Amniotic epithelial cell (primary cell): Measurements from ENCODE around the gene SUPT20H.

Experiments
- DNase-seq: peaks from one replicate; pipeline ENCODE4 v3.0.0-alpha.2; 2010; ENCODE audit warnings: low read depth

The SUPT20H gene

DNA sequence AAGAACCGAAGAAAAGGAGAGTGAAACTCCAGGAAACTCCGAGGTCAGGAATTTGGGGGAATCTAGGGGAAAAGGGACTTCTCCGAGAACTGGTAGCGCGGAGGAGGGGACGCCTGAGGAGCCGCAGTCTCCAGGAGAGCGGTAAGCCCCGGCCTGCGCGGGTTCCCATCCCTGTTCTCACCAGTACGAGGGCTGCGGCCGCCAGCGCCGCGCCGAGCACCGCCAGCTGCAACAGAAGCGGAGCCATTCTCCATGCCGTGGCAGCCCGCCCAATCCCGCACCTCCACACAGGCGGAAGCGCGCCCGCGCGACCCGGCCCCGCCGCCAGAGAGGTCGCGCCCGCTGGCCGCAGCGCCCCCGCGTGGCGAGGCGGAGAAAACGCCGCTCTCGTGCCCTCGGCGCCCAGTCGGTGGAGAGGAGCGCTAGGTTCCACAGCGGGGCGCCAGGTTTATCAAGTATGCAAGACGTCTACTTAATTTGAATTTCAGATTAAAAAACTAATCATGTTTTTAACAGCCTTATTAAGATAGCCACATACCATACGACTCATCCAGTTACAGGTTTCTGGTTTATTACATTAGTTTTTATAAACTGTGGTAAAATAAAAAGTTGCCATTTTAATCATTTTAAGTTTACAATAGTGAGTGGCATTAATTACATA is 60.3 kb downstream of the SUPT20H start, which contains the start of gene ALG5:
ALG5 (minus strand) TSS at position 287 of the 661 bp plus-strand sequence; CDS start at position 247, 40 bp downstream.
- peak; percentile 78 for DNase-seq

DNA sequence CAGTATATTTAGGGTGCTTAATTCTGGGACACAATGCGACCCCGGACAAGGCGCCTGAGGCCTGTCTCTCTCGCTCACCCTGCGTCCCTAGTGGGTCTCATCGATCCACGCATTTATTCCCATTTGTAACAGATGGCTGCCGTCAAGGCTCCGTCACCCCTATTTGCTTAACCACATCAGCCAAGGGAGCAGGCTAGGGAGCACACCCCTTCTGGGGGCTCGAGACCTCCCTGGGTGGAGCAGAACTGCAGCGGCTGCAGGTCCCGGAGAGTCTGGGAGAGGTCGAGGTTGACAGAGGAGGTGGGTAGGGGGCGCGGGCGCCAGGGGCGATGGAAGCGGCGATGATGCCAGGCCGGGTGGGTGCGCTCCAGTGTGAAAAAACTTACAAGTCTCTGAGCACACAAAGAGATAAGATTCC is 60.9 kb downstream of the SUPT20H start:
- no peak for DNase-seq

DNA sequence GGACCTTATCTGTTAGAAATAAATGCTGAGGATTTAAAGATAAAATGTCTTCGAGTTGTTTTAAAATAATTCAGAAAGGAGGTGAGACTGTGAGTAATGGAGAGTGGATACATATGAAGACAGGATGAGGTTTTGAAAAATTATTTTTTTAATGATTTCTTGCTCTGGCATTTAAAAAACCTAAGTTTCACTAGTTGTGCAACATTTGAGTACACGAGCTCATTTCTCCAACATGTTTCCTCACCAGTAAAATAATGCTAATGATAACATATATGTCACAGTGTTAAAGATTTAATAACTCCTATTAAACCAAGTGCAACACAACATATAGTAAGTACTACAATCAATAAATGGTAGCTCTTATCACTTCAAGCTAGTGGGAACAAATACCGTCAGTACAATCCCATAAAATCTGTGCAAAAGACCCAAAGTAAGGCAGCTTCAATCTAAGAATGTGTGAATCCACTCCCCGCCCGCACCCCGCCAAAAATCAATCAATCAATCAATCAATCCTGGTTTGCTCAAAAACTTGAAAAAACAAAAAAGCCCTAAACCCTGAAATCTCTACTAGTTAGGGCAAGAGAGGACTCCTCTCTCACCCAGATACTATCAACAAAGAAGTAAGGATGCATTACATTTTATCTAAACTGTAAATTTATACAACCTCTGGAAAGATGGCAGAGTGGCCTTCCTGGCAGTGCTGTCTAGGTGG is 61.6 kb downstream of the SUPT20H start:
- peak; percentile 54 for DNase-seq

DNA sequence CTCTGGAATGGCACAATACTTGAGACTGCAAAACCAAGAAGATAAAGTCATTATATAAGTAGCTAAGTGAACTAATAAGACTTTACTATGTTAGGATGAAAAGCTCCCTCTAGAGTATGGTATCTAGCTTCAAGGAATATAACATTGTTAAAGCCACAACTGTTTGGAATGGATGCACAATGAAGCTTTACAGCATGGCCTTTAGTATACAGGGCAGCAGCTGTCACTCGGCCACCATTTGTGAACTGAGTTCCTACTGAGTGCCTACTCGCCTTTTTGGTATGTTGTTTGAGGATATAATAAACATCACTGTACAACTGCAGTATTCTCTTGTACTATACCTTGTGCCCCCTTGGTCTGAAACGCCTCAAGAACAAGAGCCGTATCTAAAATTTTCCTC is 67.1 kb downstream of the SUPT20H start:
- no peak for DNase-seq

DNA sequence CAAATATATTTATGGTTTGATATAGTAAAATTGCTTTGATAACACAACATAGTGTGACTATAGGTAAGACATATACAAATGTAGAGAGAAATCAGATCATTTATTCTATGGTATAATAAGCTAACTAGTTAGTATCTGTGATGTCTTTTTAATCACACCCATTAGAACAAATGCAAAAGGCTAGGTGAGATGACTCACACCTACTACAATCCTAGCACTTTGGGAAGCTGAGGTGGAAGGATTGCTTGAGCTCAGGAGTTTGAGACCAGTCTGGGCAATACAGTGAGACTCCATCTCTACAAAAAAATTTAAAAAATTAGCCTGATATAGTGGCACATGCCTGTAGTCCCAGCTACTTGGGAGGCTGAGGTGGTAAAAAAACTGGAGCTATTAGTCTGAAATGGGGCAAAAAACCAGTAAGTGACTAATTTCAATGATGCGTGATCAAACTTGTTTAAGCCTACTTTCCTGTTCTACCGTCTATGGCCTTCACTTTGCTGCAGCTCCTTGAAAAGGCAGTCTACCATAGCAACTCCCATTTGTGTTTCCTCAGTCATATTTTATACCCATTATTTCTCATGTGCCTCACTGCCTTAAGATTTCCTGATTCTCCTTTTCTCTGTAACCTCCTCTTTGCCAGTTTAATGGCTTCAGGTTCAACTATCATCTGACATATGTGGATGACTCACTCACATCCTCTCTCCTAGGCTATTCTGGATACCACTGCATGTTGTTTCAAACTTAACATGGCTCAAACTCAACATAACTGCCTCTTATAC is 72.8 kb downstream of the SUPT20H start:
- DNase-seq, result no peak

DNA sequence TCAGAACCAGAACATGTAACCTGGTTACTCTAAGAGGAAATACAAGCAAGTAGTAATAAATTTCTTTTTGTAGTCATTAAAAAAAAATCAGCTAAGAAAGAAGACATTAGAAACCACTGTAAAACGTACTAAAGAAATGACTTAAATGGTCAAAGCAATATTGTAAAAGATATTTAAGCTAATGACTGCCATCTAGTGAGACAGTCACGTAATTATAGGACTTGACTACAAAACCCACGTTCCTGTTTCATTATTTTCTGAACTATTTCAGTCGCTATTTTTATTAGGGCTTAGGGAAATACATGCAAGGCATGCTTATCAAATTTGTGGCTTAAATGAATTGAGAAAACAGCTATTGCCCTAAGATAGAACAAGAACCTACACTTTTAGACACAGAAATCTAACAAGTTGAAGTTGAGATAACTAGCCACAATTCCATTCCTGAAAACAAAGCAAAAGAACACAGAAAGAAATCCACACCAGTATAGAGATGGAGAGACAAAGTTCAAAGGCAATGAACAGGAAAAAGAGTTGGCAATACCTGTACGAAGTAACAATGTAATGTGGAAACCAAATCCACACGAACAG is 78.2 kb downstream of the SUPT20H start:
- DNase-seq, result peak; percentile 76

DNA sequence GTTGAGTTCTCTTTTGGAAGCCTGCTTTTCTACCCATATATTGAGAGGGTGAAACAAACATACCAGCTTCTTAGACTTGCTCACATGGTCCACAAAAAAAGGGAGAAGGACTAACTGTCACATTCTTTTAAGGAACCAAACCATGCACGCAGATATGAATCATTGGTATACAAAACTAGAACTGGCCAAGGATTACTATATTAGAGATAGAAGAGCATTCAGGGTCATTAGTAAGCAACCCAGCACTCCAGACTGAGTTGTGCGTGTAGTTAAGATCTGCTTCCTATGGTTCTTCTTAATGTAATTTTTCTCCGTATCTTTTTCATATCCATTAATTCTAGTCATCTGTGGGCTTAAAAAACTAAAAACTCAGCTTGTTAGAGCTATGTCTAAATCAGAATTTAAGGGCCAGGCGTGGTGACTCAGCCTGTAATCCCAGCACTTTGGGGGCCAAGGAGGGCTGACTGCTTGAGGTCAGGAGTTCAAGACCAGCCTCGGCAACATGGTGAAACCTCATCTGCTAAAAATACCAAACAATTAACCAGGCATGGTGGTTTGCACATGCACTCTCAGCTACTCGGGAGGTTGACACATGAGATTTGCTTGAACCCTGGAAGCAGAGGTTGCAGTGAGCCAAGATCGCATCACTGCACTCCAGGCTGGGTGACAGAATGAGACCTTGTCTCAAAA is 80.0 kb downstream of the SUPT20H start:
- DNase-seq, result peak; percentile 84

DNA sequence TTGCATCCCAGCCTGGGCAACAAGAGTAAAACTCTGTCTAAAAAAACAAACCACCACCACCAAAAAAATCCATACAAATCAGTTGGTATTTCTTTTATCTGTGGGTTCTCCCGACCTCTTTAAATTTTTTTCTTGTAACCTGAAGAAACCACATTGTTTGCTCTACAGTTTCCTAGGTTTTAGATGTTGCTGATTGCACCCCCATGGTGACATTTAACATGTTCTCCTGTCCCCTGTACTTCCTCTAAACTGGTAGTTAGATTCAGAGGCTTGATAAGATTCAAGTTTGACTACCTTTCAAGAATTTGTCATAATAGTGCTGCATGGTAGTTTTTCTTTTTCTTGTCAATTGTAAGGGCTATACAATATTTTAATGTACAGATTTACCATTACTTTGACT is 84.3 kb downstream of the SUPT20H start:
- no peak for DNase-seq

DNA sequence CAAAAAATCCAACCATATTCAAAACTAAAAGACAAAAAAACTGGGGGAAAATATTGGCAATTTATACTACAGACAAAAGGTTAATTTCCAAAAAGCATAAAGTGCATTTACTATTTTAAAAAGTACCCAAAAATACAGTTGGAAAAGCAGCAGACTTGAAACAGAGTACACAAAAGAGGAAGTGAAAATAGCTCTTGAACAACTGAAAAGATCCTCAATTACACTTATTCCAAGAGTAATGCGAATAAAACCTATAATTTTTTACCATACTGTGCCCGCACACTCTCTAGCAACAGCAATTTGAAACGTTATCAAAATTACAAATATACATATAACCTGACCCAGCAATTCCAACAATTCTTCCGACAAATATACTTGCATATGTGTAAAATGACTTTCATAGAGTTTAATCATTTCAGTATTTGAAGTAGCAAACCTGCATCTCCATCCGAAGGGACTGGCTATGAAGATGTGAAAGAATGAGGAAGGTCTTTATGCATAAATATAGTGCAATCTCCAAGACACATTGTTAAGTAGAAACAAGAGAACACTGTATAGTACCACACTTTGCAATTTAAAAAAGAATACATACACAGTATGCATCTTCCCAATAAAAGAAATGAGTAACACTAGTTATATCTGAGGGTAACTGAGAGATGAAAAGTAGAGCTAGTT is 85.7 kb downstream of the SUPT20H start:
- no peak for DNase-seq

DNA sequence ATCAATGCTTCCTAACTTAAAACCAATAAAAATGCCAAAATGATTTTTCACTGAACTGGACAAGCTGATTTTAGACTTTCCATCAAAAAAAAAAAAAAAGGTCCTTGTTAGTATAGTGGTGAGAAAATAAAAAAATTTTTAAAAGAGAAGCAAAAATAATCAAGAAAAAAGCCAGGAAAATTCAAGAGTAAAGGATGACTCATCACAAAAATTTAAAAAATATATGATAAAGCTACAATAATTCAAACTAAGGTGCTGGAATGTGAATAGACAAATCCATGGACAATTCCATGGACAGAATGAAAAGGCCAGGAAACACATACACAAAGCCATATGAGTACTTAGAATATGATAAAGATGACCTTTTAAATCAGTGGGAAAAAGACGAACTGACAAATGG is 86.5 kb downstream of the SUPT20H start:
- DNase-seq, result no peak

DNA sequence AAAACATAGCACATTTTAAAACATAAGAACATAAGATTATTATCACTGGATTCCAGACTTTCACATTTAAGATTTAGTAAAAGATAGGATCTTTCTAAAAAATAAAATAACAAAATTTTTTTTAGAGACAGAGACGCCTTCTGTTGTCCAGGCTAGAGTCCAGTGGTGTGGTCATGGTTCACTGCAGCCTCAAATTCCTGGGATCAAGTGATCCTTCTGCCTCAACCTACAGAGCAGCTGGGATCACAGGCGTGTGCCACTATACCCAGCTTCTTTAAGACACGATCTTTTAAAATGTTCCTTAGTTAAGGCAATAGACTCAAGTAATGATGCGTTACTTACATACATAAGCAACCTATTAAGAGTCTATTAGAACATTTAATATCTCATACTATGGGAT is 93.1 kb downstream of the SUPT20H start:
- DNase-seq, result peak; percentile 18

DNA sequence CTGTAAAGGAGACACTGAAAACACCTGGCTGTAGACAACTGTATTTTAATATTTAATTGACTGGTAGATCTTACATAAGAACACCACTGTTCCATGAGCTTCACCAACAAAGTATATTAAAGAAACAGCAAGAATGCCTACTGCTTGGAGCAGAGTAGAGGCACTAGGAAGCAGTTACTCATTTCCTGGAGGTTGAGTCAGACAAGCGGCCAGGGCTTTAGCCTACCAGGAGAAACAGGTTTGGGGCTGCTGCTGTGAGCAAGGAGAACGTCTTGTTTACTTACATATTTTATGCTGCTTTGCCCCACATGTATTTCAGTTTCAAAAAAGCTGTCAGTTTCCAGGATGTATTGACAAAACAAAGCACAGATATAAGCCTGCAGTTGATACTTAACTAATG is 93.7 kb downstream of the SUPT20H start:
- DNase-seq, result peak; percentile 85

DNA sequence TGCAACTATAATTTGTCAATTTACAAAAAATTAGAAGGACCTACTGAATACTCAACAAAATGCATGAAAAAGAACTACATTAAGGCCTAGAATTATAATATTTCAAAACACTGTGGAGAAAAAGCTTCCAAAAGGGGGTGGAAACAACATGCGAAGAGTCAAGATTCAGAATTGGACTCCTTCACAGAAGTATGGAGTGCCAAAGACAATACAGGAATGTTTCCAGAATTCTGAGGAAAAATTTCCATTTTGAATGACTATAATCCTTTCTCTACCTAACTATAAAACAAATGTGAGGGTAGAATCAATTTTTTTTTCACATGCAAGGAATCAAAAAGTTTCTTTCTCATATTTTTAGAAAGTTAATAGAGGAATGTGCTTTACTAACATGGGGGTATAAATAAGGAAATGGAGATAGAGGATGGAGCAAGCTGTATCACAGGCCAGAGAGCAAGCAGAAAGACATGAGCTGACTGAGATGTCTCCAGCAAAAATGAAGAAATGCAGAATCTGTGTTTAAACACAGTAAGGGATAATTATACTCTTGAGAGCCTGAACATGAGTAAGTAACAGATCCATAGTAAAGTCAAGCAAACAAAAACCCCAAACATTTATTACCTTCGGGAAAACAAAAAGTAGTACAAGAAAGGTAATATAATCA is 99.9 kb downstream of the SUPT20H start:
- no peak for DNase-seq
